ENCODE results near the gene TMEM258. TPM values are rescaled to one million over a fixed set of nuclear protein-coding genes. Genes with fewer than 3 reads are reported as not detected.

TMEM258 gene
- total RNA-seq, result 100 to 1,000 TPM; 119 to 133 TPM

GRCh38 chr11:61792310-61793082 lies at the start of gene TMEM258, which contains the start of gene FEN1:
TMEM258 (minus strand) TSS chr11:61792599; CDS start chr11:61792558, 41 bp downstream.
FEN1 (plus strand) TSS chr11:61792911; CDS start chr11:61795362, 2,451 bp downstream.
- Mint-ChIP-seq H3K9me3 (no peaks in the 10 kb centered on the region), H3K36me3 (peaks cover 19% of the 10 kb centered on the region), H3K27me3 (no peaks in the 10 kb centered on the region), H3K27ac (peak within 1 kb of the TSS; percentile 97 to 99), H3K4me1 (ENCODE audit: low read depth in 2 of 2) (peaks cover 28 to 38% of the 10 kb centered on the region in 2 donors), H3K4me3 (peak within 1 kb of the TSS; percentile 93)
- DNase-seq (ENCODE audit: low spot score), result peak; percentile 93
- ATAC-seq, result peak; percentile 91 to 95

GRCh38 chr11:61841636-61842527 lies 49.5 kb upstream of the TMEM258 start:
- no peaks in the 10 kb centered on the region for H3K9me3 Mint-ChIP-seq
- H3K27ac Mint-ChIP-seq, result peak overlapping the region in 1 of 2 donors; percentile 35
- ATAC-seq (no peak), DNase-seq (ENCODE audit: low spot score) (no peak)
- no peak overlapping the region for H3K4me3 Mint-ChIP-seq
- H3K27me3 Mint-ChIP-seq, result no peaks in the 10 kb centered on the region
- no peaks in the 10 kb centered on the region for H3K4me1 Mint-ChIP-seq (ENCODE audit: low read depth in 2 of 2)
- no peaks in the 10 kb centered on the region for H3K36me3 Mint-ChIP-seq

GRCh38 chr11:61840371-61840770 lies 48.0 kb upstream of the TMEM258 start:
- no peaks in the 10 kb centered on the region for H3K9me3 Mint-ChIP-seq
- H3K27me3 Mint-ChIP-seq, result no peaks in the 10 kb centered on the region
- H3K36me3 Mint-ChIP-seq, result no peaks in the 10 kb centered on the region
- no peak overlapping the region for H3K27ac Mint-ChIP-seq
- ATAC-seq, result no peak
- H3K4me3 Mint-ChIP-seq, result no peak overlapping the region
- DNase-seq (ENCODE audit: low spot score), result no peak
- H3K4me1 Mint-ChIP-seq (ENCODE audit: low read depth in 2 of 2), result peaks cover 6 to 8% of the 10 kb centered on the region in 2 donors

GRCh38 chr11:61839742-61840141 lies 47.3 kb upstream of the TMEM258 start:
- no peak overlapping the region for H3K4me3 Mint-ChIP-seq
- peaks cover 11 to 12% of the 10 kb centered on the region in 2 donors for H3K4me1 Mint-ChIP-seq (ENCODE audit: low read depth in 2 of 2)
- H3K27me3 Mint-ChIP-seq, result no peaks in the 10 kb centered on the region
- H3K36me3 Mint-ChIP-seq, result no peaks in the 10 kb centered on the region
- H3K27ac Mint-ChIP-seq, result no peak overlapping the region
- ATAC-seq, result no peak
- no peaks in the 10 kb centered on the region for H3K9me3 Mint-ChIP-seq
- DNase-seq (ENCODE audit: low spot score), result no peak

GRCh38 chr11:61838921-61839320 lies 46.5 kb upstream of the TMEM258 start:
- Mint-ChIP-seq H3K9me3 (no peaks in the 10 kb centered on the region), H3K4me3 (no peak overlapping the region), H3K27me3 (no peaks in the 10 kb centered on the region), H3K27ac (no peak overlapping the region), H3K4me1 (ENCODE audit: low read depth in 2 of 2) (peaks cover 17 to 20% of the 10 kb centered on the region in 2 donors), H3K36me3 (no peaks in the 10 kb centered on the region)
- DNase-seq (ENCODE audit: low spot score) (no peak), ATAC-seq (no peak)

GRCh38 chr11:61838501-61838900 lies 46.1 kb upstream of the TMEM258 start:
- Mint-ChIP-seq H3K27me3 (no peaks in the 10 kb centered on the region), H3K9me3 (no peaks in the 10 kb centered on the region), H3K4me1 (ENCODE audit: low read depth in 2 of 2) (peaks cover 21 to 24% of the 10 kb centered on the region in 2 donors), H3K27ac (no peak overlapping the region), H3K4me3 (no peak overlapping the region), H3K36me3 (no peaks in the 10 kb centered on the region)
- ATAC-seq, result no peak
- DNase-seq (ENCODE audit: low spot score), result no peak

- H3K9me3 Mint-ChIP-seq, result no peaks in the 10 kb centered on the region
- peaks cover 27 to 30% of the 10 kb centered on the region in 2 donors for H3K4me1 Mint-ChIP-seq (ENCODE audit: low read depth in 2 of 2)
- H3K27ac Mint-ChIP-seq, result no peak overlapping the region
- DNase-seq (ENCODE audit: low spot score), result no peak
- H3K36me3 Mint-ChIP-seq, result no peaks in the 10 kb centered on the region
- no peak for ATAC-seq
- H3K27me3 Mint-ChIP-seq, result no peaks in the 10 kb centered on the region
- no peak overlapping the region for H3K4me3 Mint-ChIP-seq
Measured at GRCh38 chr11:61837411-61838005, 45.1 kb upstream of the TMEM258 start.

- no peak for DNase-seq (ENCODE audit: low spot score)
- no peak for ATAC-seq
- H3K4me3 Mint-ChIP-seq, result no peak overlapping the region
- H3K9me3 Mint-ChIP-seq, result no peaks in the 10 kb centered on the region
- H3K36me3 Mint-ChIP-seq, result no peaks in the 10 kb centered on the region
- H3K4me1 Mint-ChIP-seq (ENCODE audit: low read depth in 2 of 2), result peaks cover 27 to 37% of the 10 kb centered on the region in 2 donors
- peak overlapping the region; percentile 92 to 93 for H3K27ac Mint-ChIP-seq
- H3K27me3 Mint-ChIP-seq, result no peaks in the 10 kb centered on the region
Measured at GRCh38 chr11:61836193-61836592, 43.8 kb upstream of the TMEM258 start.

- Mint-ChIP-seq H3K27ac (peak overlapping the region; percentile 92 to 93), H3K36me3 (no peaks in the 10 kb centered on the region), H3K4me3 (peak overlapping the region; percentile 56), H3K9me3 (no peaks in the 10 kb centered on the region), H3K27me3 (no peaks in the 10 kb centered on the region), H3K4me1 (ENCODE audit: low read depth in 2 of 2) (peaks cover 41 to 51% of the 10 kb centered on the region in 2 donors)
- peak; percentile 99 for ATAC-seq
- peak; percentile 91 for DNase-seq (ENCODE audit: low spot score)
Measured at GRCh38 chr11:61834278-61835048, 42.1 kb upstream of the TMEM258 start.

- Mint-ChIP-seq H3K36me3 (no peaks in the 10 kb centered on the region), H3K4me3 (peak overlapping the region; percentile 55), H3K27me3 (no peaks in the 10 kb centered on the region), H3K27ac (peak overlapping the region; percentile 92 to 93), H3K9me3 (no peaks in the 10 kb centered on the region), H3K4me1 (ENCODE audit: low read depth in 2 of 2) (peaks cover 44 to 55% of the 10 kb centered on the region in 2 donors)
- DNase-seq (ENCODE audit: low spot score) (no peak), ATAC-seq (no peak)
Measured at GRCh38 chr11:61833926-61834277, 41.5 kb upstream of the TMEM258 start.

- ATAC-seq (no peak), DNase-seq (ENCODE audit: low spot score) (no peak)
- no peaks in the 10 kb centered on the region for H3K27me3 Mint-ChIP-seq
- H3K9me3 Mint-ChIP-seq, result no peaks in the 10 kb centered on the region
- H3K4me1 Mint-ChIP-seq (ENCODE audit: low read depth in 2 of 2), result peaks cover 44 to 55% of the 10 kb centered on the region in 2 donors
- H3K27ac Mint-ChIP-seq, result peak overlapping the region; percentile 92 to 93
- peak overlapping the region; percentile 55 for H3K4me3 Mint-ChIP-seq
- no peaks in the 10 kb centered on the region for H3K36me3 Mint-ChIP-seq
Measured at GRCh38 chr11:61833471-61833870, 41.1 kb upstream of the TMEM258 start.

GRCh38 chr11:61832754-61833153 lies 40.4 kb upstream of the TMEM258 start:
- DNase-seq (ENCODE audit: low spot score), result no peak
- peaks cover 44 to 57% of the 10 kb centered on the region in 2 donors for H3K4me1 Mint-ChIP-seq (ENCODE audit: low read depth in 2 of 2)
- no peak for ATAC-seq
- H3K27me3 Mint-ChIP-seq, result no peaks in the 10 kb centered on the region
- H3K4me3 Mint-ChIP-seq, result no peak overlapping the region
- H3K36me3 Mint-ChIP-seq, result no peaks in the 10 kb centered on the region
- no peaks in the 10 kb centered on the region for H3K9me3 Mint-ChIP-seq
- peak overlapping the region; percentile 92 to 93 for H3K27ac Mint-ChIP-seq

GRCh38 chr11:61832207-61832606 lies 39.8 kb upstream of the TMEM258 start:
- no peak for ATAC-seq
- Mint-ChIP-seq H3K4me1 (ENCODE audit: low read depth in 2 of 2) (peaks cover 45 to 59% of the 10 kb centered on the region in 2 donors), H3K9me3 (no peaks in the 10 kb centered on the region), H3K4me3 (no peak overlapping the region), H3K27me3 (no peaks in the 10 kb centered on the region), H3K36me3 (no peaks in the 10 kb centered on the region), H3K27ac (peak overlapping the region; percentile 92 to 93)
- no peak for DNase-seq (ENCODE audit: low spot score)

All from natural killer cell treated with Interleukin-12 subunit alpha and Interleukin-12 subunit beta and Interleukin-15 and Interleukin-18, amount 100 ng/mL, for 72 hours (primary cell).